Ishikawa (cell line): Measurements from ENCODE around the gene PRTN3.

Source experiments
- CEBPB ChIP-seq: IDR thresholded peaks from 2 replicates; pipeline ENCODE4 v1.6.1; 2012
- CREB1 ChIP-seq: IDR thresholded peaks from 2 replicates; pipeline ENCODE4 v1.6.1; 2012; ENCODE audit warnings: low read depth
- EGR1 ChIP-seq: IDR thresholded peaks from 2 replicates; pipeline ENCODE4 v1.6.1; 2012
- EP300 ChIP-seq: IDR thresholded peaks from 2 replicates; pipeline ENCODE4 v1.6.1; 2012; ENCODE audit warnings: borderline replicate concordance
- FOXM1 ChIP-seq: IDR thresholded peaks from 2 replicates; pipeline ENCODE4 v1.6.1; 2012; ENCODE audit warnings: low read depth, borderline replicate concordance
- NFIC ChIP-seq: IDR thresholded peaks from 2 replicates; pipeline ENCODE4 v1.6.1; 2012
- RAD21 ChIP-seq: IDR thresholded peaks from 2 replicates; pipeline ENCODE4 v1.6.1; 2012; ENCODE audit warnings: low read depth
- TAF1 ChIP-seq: IDR thresholded peaks from 2 replicates; pipeline ENCODE4 v1.6.1; 2012; ENCODE audit warnings: low read depth, mild to moderate bottlenecking
- TCF12 ChIP-seq: IDR thresholded peaks from 2 replicates; pipeline ENCODE4 v1.6.1; 2012; ENCODE audit warnings: low read depth
- TEAD4 ChIP-seq: IDR thresholded peaks from 2 replicates; pipeline ENCODE4 v1.6.1; 2012
- YY1 ChIP-seq: IDR thresholded peaks from 2 replicates; pipeline ENCODE4 v1.6.1; 2012; ENCODE audit warnings: low read depth
- ZBTB7A ChIP-seq: IDR thresholded peaks from 2 replicates; pipeline ENCODE4 v1.6.1; 2012; ENCODE audit warnings: low read depth
- TF ChIP-seq, protein P1 (sequence below): IDR thresholded peaks from 2 replicates; pipeline ENCODE4 v1.6.1; 2012; ENCODE audit warnings: low read depth, mild to moderate bottlenecking
- TF ChIP-seq, protein P2 (sequence below): IDR thresholded peaks from 2 replicates; pipeline ENCODE4 v1.6.1; 2012
- TF ChIP-seq, protein P3 (sequence below): IDR thresholded peaks from 2 replicates; pipeline ENCODE4 v1.6.1; 2012

Gene PRTN3

DNA sequence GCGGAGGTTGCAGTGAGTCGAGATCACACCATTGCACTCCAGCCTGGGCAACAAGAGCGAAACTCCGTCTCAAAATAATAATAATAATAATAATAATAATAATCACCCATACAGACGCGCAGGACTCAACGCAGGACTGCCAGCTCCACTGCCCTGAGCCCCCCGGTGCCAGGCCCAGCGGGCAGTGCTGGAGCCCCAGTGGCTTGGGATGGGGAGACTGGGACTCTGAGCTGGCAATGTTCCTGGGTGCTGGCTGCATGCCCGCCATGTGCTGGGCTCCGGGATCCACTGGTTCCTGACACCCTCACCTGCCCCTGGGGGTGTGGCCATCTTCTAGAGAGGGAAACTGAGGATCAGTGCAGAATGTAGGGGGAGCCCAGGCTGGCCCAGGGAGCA, 13.5 kb upstream of the PRTN3 start:
- no peak for TF ChIP-seq YY1
- TF ChIP-seq TAF1 = no peak

DNA sequence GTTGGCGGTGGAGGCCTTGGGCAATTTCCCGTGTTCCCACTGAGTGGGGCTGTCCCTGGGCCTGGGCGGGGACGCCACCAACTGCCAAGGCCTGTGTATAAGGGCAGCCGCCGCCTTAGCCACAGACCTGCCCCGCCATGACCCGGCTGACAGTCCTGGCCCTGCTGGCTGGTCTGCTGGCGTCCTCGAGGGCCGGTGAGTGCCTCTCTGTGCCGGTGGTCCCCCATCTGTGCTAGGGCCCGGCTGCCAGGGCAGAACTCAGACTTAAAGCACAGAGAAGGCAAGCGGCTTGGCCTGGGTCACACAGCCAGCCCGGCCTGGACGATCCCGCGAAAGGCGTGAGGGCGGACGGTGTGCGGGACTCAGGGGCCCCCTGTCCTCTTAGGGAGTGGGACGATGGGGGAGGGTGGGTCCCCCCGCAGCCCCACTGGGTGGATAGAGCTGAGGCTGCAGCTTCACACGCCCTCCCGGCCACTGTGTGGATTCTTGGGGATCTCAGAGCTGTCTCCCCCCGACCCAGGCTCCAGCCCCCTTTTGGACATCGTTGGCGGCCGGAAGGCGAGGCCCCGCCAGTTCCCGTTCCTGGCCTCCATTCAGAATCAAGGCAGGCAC, 13.0 kb upstream of the PRTN3 start, which contains the start of gene AZU1:
TSS of gene AZU1 (plus strand) at position 128 of the 612 bp plus-strand sequence. CDS start at position 138, 10 bp downstream.
- TF ChIP-seq ZBTB7A (no peak), CREB1 (no peak), YY1 (no peak), FOXM1 (no peak), NFIC (no peak), EGR1 (no peak), TAF1 (no peak), TEAD4 (no peak), TCF12 (no peak), EP300 (no peak), RAD21 (no peak), CEBPB (no peak)
- TF ChIP-seq, protein P1, sequence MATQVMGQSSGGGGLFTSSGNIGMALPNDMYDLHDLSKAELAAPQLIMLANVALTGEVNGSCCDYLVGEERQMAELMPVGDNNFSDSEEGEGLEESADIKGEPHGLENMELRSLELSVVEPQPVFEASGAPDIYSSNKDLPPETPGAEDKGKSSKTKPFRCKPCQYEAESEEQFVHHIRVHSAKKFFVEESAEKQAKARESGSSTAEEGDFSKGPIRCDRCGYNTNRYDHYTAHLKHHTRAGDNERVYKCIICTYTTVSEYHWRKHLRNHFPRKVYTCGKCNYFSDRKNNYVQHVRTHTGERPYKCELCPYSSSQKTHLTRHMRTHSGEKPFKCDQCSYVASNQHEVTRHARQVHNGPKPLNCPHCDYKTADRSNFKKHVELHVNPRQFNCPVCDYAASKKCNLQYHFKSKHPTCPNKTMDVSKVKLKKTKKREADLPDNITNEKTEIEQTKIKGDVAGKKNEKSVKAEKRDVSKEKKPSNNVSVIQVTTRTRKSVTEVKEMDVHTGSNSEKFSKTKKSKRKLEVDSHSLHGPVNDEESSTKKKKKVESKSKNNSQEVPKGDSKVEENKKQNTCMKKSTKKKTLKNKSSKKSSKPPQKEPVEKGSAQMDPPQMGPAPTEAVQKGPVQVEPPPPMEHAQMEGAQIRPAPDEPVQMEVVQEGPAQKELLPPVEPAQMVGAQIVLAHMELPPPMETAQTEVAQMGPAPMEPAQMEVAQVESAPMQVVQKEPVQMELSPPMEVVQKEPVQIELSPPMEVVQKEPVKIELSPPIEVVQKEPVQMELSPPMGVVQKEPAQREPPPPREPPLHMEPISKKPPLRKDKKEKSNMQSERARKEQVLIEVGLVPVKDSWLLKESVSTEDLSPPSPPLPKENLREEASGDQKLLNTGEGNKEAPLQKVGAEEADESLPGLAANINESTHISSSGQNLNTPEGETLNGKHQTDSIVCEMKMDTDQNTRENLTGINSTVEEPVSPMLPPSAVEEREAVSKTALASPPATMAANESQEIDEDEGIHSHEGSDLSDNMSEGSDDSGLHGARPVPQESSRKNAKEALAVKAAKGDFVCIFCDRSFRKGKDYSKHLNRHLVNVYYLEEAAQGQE = no peak
- TF ChIP-seq, protein P2, sequence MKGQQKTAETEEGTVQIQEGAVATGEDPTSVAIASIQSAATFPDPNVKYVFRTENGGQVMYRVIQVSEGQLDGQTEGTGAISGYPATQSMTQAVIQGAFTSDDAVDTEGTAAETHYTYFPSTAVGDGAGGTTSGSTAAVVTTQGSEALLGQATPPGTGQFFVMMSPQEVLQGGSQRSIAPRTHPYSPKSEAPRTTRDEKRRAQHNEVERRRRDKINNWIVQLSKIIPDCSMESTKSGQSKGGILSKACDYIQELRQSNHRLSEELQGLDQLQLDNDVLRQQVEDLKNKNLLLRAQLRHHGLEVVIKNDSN = no peak
- TF ChIP-seq, protein P3, sequence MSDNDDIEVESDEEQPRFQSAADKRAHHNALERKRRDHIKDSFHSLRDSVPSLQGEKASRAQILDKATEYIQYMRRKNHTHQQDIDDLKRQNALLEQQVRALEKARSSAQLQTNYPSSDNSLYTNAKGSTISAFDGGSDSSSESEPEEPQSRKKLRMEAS = no peak

DNA sequence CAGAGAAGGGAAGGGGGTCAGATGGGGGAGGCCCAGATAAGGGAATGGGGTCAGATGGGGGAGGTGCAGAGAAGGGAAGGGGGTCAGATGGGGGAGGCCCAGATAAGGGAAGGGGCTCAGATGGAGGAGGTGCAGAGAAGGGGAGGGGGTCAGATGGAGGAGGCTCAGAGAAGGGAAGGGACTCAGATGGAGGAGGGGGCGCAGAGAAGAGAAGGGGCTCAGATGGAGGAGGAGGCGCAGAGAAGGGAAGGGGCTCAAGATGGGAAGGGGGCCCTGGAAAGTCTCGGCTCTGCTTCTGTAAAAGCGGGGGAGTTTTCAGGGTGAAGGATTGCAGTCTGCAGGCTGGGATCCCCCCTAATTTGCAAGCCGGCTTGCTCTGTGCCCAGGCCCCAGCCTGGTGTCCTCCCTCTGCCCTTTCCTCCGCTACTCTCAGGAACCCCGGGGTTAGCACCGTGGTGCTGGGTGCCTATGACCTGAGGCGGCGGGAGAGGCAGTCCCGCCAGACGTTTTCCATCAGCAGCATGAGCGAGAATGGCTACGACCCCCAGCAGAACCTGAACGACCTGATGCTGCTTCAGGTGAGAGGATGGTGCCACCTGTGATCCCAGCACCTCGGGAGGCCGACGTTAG, 11.6 kb upstream of the PRTN3 start:
- no peak for TF ChIP-seq ZBTB7A
- TF ChIP-seq CEBPB = no peak
- TF ChIP-seq, protein P2 = no peak
- TF ChIP-seq RAD21 = no peak
- no peak for TF ChIP-seq EP300

DNA sequence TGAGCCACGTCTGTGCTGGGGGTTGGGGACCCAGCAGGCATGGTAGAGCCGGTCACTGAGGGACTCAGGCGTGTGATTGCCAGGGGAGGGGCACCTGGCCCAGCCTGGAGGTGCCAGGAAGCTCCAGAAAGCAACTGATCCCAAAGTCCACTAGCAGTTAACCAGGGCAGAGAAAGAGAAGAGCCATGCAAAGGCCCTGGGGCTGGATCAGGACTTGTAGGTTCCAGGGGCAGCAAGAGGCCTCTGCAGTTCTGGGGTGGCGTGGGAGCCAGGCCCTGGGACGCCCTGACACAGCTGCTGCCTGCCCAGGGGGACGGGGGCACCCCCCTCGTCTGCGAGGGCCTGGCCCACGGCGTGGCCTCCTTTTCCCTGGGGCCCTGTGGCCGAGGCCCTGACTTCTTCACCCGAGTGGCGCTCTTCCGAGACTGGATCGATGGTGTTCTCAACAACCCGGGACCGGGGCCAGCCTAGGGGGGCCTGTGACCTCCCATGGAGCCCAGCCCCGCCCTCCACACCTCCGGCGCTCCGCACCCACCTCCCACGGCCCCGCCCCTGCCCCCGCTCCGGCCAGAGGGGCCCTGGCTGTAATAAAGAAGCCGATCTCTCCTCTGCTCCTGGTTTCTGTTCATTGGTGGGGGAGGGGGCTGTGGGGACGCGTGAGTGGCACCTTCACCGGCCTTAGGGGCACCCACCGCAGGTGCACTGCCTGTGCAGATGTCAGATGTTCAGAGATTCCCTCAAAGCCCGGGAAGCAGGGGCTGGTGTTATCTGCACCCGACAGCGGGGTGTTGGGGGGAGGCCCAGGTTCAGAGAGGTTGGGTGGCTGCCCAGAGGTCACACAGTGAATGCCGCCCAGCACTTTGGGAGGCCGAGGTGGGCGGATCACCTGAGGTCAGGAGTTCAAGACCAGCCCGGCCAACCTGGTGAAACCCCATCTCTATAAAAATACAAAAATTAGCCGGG, 9.1 kb upstream of the PRTN3 start:
- TF ChIP-seq, protein P2 = no peak
- TF ChIP-seq, protein P3 = no peak
- TF ChIP-seq CEBPB = no peak
- TF ChIP-seq CREB1 = no peak
- no peak for TF ChIP-seq TEAD4
- TF ChIP-seq FOXM1 = no peak
- TF ChIP-seq EP300 = no peak
- TF ChIP-seq YY1 = no peak
- no peak for TF ChIP-seq EGR1
- no peak for TF ChIP-seq TCF12

DNA sequence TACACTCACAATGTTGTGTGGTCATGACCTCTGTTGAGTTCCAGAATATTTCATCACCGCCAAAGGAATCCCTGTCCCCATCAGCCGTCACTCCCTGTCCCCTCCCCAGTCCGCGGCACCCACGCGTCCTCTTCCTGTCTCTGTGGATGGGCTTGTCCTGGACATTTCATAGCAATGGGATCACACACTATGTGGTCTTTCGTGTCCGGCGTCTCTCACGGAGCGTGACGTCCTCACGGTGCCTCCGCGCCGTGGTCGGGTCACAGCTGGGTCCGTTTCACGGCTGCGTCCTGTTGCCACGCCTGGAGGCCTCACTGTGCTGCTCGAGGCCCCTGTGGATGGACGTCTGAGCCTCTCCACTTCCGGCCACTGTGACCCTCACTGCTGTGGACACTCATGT, 6.6 kb upstream of the PRTN3 start:
- TF ChIP-seq, protein P3 = no peak
- no peak for TF ChIP-seq EGR1
- TF ChIP-seq, protein P2 = no peak
- no peak for TF ChIP-seq TCF12
- TF ChIP-seq CEBPB = no peak
- TF ChIP-seq RAD21 = no peak
- TF ChIP-seq NFIC = no peak
